Measurements from ENCODE around the gene DBH.
A peak's percentile ranks its signal among the peaks of the same experiment; 100 is the strongest.

The DBH gene

GRCh38 chr9:133643978-133644760 is 8.0 kb downstream of the DBH start:
- no peak for DNase-seq (ENCODE audit: low spot score)

- no peak for DNase-seq (ENCODE audit: low spot score)
Observed at GRCh38 chr9:133645021-133645765, 9.0 kb downstream of the DBH start.

- no peak for DNase-seq (ENCODE audit: low spot score)
Observed at GRCh38 chr9:133647148-133647547, 11.0 kb downstream of the DBH start.

- no peak for DNase-seq (ENCODE audit: low spot score)
Observed at GRCh38 chr9:133647765-133648469, 11.8 kb downstream of the DBH start.

- DNase-seq (ENCODE audit: low spot score): no peak
Observed at GRCh38 chr9:133649194-133649593, 13.0 kb downstream of the DBH start.

GRCh38 chr9:133650026-133650425 is 13.9 kb downstream of the DBH start:
- DNase-seq (ENCODE audit: low spot score): no peak

- DNase-seq (ENCODE audit: low spot score): no peak
Observed at GRCh38 chr9:133653638-133654037, 17.5 kb downstream of the DBH start.

- no peak for DNase-seq (ENCODE audit: low spot score)
Observed at GRCh38 chr9:133654736-133655657, 18.8 kb downstream of the DBH start.

- no peak for DNase-seq (ENCODE audit: low spot score)
Observed at GRCh38 chr9:133655701-133656100, 19.5 kb downstream of the DBH start.

- no peak for DNase-seq (ENCODE audit: low spot score)
Observed at GRCh38 chr9:133656211-133657119, 20.3 kb downstream of the DBH start.

GRCh38 chr9:133657120-133657661 is 21.0 kb downstream of the DBH start:
- no peak for DNase-seq (ENCODE audit: low spot score)

- peak; percentile 73 for DNase-seq (ENCODE audit: low spot score)
Observed at GRCh38 chr9:133658442-133659431, 22.6 kb downstream of the DBH start.

GRCh38 chr9:133659516-133659915 is 23.4 kb downstream of the DBH start:
- no peak for DNase-seq (ENCODE audit: low spot score)

GRCh38 chr9:133661846-133662540 is 25.8 kb downstream of the DBH start:
- no peak for DNase-seq (ENCODE audit: low spot score)

GRCh38 chr9:133664173-133665050 is 28.2 kb downstream of the DBH start:
- no peak for DNase-seq (ENCODE audit: low spot score)

GRCh38 chr9:133665096-133665495 is 28.9 kb downstream of the DBH start:
- no peak for DNase-seq (ENCODE audit: low spot score)

- DNase-seq (ENCODE audit: low spot score): no peak
Observed at GRCh38 chr9:133665535-133665934, 29.4 kb downstream of the DBH start.
